Neural cell (in vitro differentiated cells): ENCODE results near the gene TMEFF1.

Experiments used
- EZH2 ChIP-seq: fragments of 200-600, 300-800 bp; shearing (Covaris generic), sonication (generic); IDR thresholded peaks from 2 replicates; pipeline ENCODE4 v1.6.1; 2014; ENCODE audit warnings: antibody characterized with exemption, low read length, borderline replicate concordance, mild to moderate bottlenecking; ENCODE audit not compliant: insufficient read depth, poor library complexity, severe bottlenecking
- POLR2AphosphoS5 ChIP-seq: IDR thresholded peaks from 2 replicates; pipeline ENCODE4 v1.6.1; 2012
- RAD21 ChIP-seq: fragments of 450-650 bp; conservative IDR thresholded peaks from 2 replicates; pipeline ENCODE4 v1.6.1; 2014; ENCODE audit warnings: antibody characterized with exemption, mild to moderate bottlenecking, moderate library complexity
- TF ChIP-seq, protein P1 (sequence below): fragments of 450-650 bp; IDR thresholded peaks from 2 replicates; pipeline ENCODE4 v1.5.1; 2014; ENCODE audit warnings: antibody characterized with exemption, mild to moderate bottlenecking, moderate library complexity; ENCODE audit not compliant: poor library complexity, severe bottlenecking

GRCh38 chr9:100431886-100432285 is 41.1 kb upstream of the TMEFF1 start:
- TF ChIP-seq, protein P1, sequence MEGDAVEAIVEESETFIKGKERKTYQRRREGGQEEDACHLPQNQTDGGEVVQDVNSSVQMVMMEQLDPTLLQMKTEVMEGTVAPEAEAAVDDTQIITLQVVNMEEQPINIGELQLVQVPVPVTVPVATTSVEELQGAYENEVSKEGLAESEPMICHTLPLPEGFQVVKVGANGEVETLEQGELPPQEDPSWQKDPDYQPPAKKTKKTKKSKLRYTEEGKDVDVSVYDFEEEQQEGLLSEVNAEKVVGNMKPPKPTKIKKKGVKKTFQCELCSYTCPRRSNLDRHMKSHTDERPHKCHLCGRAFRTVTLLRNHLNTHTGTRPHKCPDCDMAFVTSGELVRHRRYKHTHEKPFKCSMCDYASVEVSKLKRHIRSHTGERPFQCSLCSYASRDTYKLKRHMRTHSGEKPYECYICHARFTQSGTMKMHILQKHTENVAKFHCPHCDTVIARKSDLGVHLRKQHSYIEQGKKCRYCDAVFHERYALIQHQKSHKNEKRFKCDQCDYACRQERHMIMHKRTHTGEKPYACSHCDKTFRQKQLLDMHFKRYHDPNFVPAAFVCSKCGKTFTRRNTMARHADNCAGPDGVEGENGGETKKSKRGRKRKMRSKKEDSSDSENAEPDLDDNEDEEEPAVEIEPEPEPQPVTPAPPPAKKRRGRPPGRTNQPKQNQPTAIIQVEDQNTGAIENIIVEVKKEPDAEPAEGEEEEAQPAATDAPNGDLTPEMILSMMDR: no peak
- no peak for TF ChIP-seq RAD21
- TF ChIP-seq EZH2: no peak
- no peak for TF ChIP-seq POLR2AphosphoS5
